ENCODE measurements around the gene UGT2B11.
"Not testable (repeated sequence)": the region's sequence is repeated elsewhere in the genome, so short reads cannot be mapped to it uniquely, and the experiment has no call there.

The UGT2B11 gene

DNA sequence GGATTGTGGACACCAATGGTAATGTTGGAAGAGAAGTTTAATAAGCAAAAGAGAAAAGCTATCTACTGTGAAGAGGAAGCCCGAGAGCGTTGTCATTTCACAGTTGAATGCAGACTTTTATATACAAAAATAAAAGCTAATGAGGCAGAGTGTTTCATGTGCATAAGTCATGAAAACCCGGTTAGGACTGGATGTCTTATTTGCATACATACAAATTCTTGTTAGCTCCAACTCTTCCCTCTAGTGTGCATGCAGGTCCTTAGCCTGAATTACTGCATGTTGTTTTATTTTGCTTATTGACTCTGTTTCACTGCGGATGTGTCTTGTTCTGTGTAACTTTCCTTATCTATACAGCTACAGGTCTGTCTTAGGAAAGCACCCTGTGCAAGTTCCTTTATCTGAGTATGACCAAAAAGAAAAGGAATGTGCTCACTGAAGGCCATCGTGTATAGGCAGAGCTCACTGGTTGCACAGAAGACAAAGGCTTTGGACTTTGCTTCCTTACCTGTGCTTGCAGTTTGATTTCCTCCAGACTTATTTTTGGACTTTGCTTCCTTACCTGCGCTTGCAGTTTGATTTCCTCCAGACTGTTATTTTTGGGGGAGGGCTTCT is 25.1 kb upstream of the UGT2B11 start:
- no peak overlapping the region for H3K4me2 ChIP-seq (ENCODE audit: low read length)
- no peaks in the 10 kb centered on the region for H3K9me2 ChIP-seq (ENCODE audit: low read depth, low read length)
- H3K27ac ChIP-seq (ENCODE audit: low read depth, low read length, poor library complexity, severe bottlenecking) = no peak overlapping the region
- no peaks in the 10 kb centered on the region for H3K27me3 ChIP-seq (ENCODE audit: insufficient read depth, low read length)
- no peaks in the 10 kb centered on the region for H3F3A ChIP-seq (ENCODE audit: insufficient read depth, low read length)
- no peaks in the 10 kb centered on the region for H3K36me3 ChIP-seq (ENCODE audit: insufficient read depth, low read length)
- H4K20me1 ChIP-seq (ENCODE audit: insufficient read depth, low read length) = no peaks in the 10 kb centered on the region
- no peak overlapping the region for H3K4me3 ChIP-seq (ENCODE audit: low read depth, low read length, poor library complexity, severe bottlenecking)
- TF ChIP-seq, protein P1, sequence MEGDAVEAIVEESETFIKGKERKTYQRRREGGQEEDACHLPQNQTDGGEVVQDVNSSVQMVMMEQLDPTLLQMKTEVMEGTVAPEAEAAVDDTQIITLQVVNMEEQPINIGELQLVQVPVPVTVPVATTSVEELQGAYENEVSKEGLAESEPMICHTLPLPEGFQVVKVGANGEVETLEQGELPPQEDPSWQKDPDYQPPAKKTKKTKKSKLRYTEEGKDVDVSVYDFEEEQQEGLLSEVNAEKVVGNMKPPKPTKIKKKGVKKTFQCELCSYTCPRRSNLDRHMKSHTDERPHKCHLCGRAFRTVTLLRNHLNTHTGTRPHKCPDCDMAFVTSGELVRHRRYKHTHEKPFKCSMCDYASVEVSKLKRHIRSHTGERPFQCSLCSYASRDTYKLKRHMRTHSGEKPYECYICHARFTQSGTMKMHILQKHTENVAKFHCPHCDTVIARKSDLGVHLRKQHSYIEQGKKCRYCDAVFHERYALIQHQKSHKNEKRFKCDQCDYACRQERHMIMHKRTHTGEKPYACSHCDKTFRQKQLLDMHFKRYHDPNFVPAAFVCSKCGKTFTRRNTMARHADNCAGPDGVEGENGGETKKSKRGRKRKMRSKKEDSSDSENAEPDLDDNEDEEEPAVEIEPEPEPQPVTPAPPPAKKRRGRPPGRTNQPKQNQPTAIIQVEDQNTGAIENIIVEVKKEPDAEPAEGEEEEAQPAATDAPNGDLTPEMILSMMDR (IDR thresholded peaks at IDR 0.05; ENCODE audit: low read length) = no peak
- no peak for TF ChIP-seq EZH2 (IDR thresholded peaks at IDR 0.05; ENCODE audit: borderline replicate concordance, low read length)
- H3K4me1 ChIP-seq (ENCODE audit: insufficient read depth, low read length, severe bottlenecking) = no peaks in the 10 kb centered on the region
- no peaks in the 10 kb centered on the region for H3K9me3 ChIP-seq (ENCODE audit: low read length)
- no peaks in the 10 kb centered on the region for H3K79me2 ChIP-seq (ENCODE audit: insufficient read depth, low read length)
- H2AFZ ChIP-seq (ENCODE audit: low read length) = no peak overlapping the region
- H3K9ac ChIP-seq (ENCODE audit: low read length) = no peak overlapping the region

DNA sequence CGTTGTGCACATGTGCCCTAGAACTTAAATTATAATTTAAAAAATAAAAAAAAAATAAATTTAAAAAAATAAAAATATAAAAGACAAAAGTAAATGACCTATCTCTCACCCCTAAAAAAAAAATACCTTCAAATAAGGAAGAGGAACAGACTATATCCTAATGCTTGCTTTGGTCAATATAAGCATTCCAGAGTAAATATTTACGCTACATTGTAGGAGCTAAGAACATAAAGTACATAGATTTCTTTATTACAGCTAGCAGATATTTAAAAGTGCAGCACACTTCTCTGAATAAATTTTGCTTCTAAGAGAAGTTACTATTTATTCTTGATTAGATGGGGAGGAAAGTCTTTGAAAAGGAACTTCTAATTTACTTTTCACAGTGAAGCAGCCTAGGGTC is 24.5 kb upstream of the UGT2B11 start:
- H3K9ac ChIP-seq (ENCODE audit: low read length) = no peak overlapping the region
- H3F3A ChIP-seq (ENCODE audit: insufficient read depth, low read length) = no peaks in the 10 kb centered on the region
- H3K9me2 ChIP-seq (ENCODE audit: low read depth, low read length) = no peaks in the 10 kb centered on the region
- H3K4me2 ChIP-seq (ENCODE audit: low read length) = no peak overlapping the region
- no peaks in the 10 kb centered on the region for H4K20me1 ChIP-seq (ENCODE audit: insufficient read depth, low read length)
- H2AFZ ChIP-seq (ENCODE audit: low read length) = no peak overlapping the region
- no peaks in the 10 kb centered on the region for H3K79me2 ChIP-seq (ENCODE audit: insufficient read depth, low read length)
- no peaks in the 10 kb centered on the region for H3K4me1 ChIP-seq (ENCODE audit: insufficient read depth, low read length, severe bottlenecking)
- H3K36me3 ChIP-seq (ENCODE audit: insufficient read depth, low read length) = no peaks in the 10 kb centered on the region
- no peak overlapping the region for H3K4me3 ChIP-seq (ENCODE audit: low read depth, low read length, poor library complexity, severe bottlenecking)
- H3K27me3 ChIP-seq (ENCODE audit: insufficient read depth, low read length) = no peaks in the 10 kb centered on the region
- H3K27ac ChIP-seq (ENCODE audit: low read depth, low read length, poor library complexity, severe bottlenecking) = no peak overlapping the region
- no peaks in the 10 kb centered on the region for H3K9me3 ChIP-seq (ENCODE audit: low read length)
- TF ChIP-seq, protein P1 (IDR thresholded peaks at IDR 0.05; ENCODE audit: low read length) = no peak
- no peak for TF ChIP-seq EZH2 (IDR thresholded peaks at IDR 0.05; ENCODE audit: borderline replicate concordance, low read length)

DNA sequence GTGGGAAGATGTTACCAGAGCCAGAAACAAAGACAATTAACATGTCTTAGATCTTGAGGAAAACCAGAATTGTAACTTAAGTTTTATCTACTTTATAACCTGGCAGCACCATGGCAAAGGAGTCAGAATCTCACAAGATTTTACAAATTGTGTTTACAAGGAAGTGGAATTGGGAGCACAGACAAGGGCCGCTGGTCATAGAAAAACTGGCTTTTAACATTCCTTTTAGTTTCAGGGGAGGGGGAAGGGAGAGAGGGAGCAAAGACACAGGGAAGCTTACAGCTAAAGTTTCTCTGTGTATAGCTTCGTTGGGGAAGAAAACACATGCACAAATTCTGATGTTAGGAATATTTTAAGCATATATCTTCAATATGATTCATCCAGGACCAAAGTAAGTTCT is 10.3 kb upstream of the UGT2B11 start:
- H3K9ac ChIP-seq (ENCODE audit: low read length) = no peak overlapping the region
- no peak overlapping the region for H3K4me3 ChIP-seq (ENCODE audit: low read depth, low read length, poor library complexity, severe bottlenecking)
- H3K79me2 ChIP-seq (ENCODE audit: insufficient read depth, low read length) = no peaks in the 10 kb centered on the region
- H2AFZ ChIP-seq (ENCODE audit: low read length) = no peak overlapping the region
- H3K4me2 ChIP-seq (ENCODE audit: low read length) = no peak overlapping the region
- no peaks in the 10 kb centered on the region for H3K36me3 ChIP-seq (ENCODE audit: insufficient read depth, low read length)
- H3K27me3 ChIP-seq (ENCODE audit: insufficient read depth, low read length) = no peaks in the 10 kb centered on the region
- H3F3A ChIP-seq (ENCODE audit: insufficient read depth, low read length) = no peaks in the 10 kb centered on the region
- no peaks in the 10 kb centered on the region for H4K20me1 ChIP-seq (ENCODE audit: insufficient read depth, low read length)
- TF ChIP-seq EZH2 (IDR thresholded peaks at IDR 0.05; ENCODE audit: borderline replicate concordance, low read length) = no peak
- TF ChIP-seq, protein P1 (IDR thresholded peaks at IDR 0.05; ENCODE audit: low read length) = no peak
- H3K27ac ChIP-seq (ENCODE audit: low read depth, low read length, poor library complexity, severe bottlenecking) = no peak overlapping the region
- H3K4me1 ChIP-seq (ENCODE audit: insufficient read depth, low read length, severe bottlenecking) = no peaks in the 10 kb centered on the region
- H3K9me3 ChIP-seq (ENCODE audit: low read length) = no peaks in the 10 kb centered on the region
- no peaks in the 10 kb centered on the region for H3K9me2 ChIP-seq (ENCODE audit: low read depth, low read length)

DNA sequence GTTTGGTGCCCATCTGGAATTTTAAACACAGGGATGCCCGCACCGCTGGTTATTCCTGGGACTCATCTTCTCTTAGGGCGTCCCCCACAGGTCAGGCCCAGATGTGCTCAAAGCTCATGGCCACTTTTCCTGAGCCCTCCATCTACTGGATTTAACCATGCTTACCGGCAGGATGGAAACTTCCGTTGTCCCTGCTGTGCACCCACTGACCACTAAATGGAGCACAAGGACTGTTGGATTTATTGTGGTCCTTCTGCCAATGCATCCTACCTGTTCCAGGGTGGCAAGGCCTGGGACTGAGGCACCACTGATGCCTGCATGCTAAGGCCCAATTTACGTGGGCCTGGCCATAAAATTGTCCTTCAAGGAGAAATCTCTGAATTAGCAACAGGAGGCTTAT is 8.7 kb upstream of the UGT2B11 start:
- not testable (repeated sequence) for H3K4me1 ChIP-seq (ENCODE audit: insufficient read depth, low read length, severe bottlenecking); H3K79me2 ChIP-seq (ENCODE audit: insufficient read depth, low read length); H3K9me3 ChIP-seq (ENCODE audit: low read length); H3K27ac ChIP-seq (ENCODE audit: low read depth, low read length, poor library complexity, severe bottlenecking); H3K27me3 ChIP-seq (ENCODE audit: insufficient read depth, low read length); H3K36me3 ChIP-seq (ENCODE audit: insufficient read depth, low read length); H3K9ac ChIP-seq (ENCODE audit: low read length); H4K20me1 ChIP-seq (ENCODE audit: insufficient read depth, low read length); H3F3A ChIP-seq (ENCODE audit: insufficient read depth, low read length); H3K4me2 ChIP-seq (ENCODE audit: low read length); H3K4me3 ChIP-seq (ENCODE audit: low read depth, low read length, poor library complexity, severe bottlenecking); H3K9me2 ChIP-seq (ENCODE audit: low read depth, low read length); H2AFZ ChIP-seq (ENCODE audit: low read length)

DNA sequence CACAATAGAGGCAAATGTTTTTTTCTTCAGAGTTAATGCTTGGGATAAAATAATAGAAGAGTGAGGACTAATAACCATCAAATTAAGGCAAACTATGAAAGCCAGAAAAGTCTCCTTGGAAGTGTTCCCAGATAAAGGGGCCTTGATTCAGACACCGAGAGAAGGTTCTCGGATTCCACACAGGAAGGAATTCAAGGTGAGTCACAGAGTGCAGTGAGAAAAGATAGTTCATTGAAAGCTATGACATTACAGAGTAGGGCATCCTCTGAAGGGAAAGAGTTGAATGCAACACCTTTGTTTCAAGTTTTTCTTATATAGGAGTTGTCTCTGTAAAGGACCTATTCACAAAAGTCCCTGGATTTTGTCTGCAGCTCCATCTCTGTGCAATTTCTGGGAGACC is 3.9 kb upstream of the UGT2B11 start:
- not testable (repeated sequence) for H3K4me1 ChIP-seq (ENCODE audit: insufficient read depth, low read length, severe bottlenecking); H3K9ac ChIP-seq (ENCODE audit: low read length); H2AFZ ChIP-seq (ENCODE audit: low read length); H3K9me2 ChIP-seq (ENCODE audit: low read depth, low read length); H3K4me2 ChIP-seq (ENCODE audit: low read length); H3K79me2 ChIP-seq (ENCODE audit: insufficient read depth, low read length); H4K20me1 ChIP-seq (ENCODE audit: insufficient read depth, low read length); H3F3A ChIP-seq (ENCODE audit: insufficient read depth, low read length); H3K36me3 ChIP-seq (ENCODE audit: insufficient read depth, low read length); H3K27me3 ChIP-seq (ENCODE audit: insufficient read depth, low read length); H3K4me3 ChIP-seq (ENCODE audit: low read depth, low read length, poor library complexity, severe bottlenecking); H3K9me3 ChIP-seq (ENCODE audit: low read length); H3K27ac ChIP-seq (ENCODE audit: low read depth, low read length, poor library complexity, severe bottlenecking)
